Left ventricle myocardium inferior (tissue), 1 donor: ENCODE measurements around the gene MTHFS. TPM values are rescaled to one million over a fixed set of nuclear protein-coding genes. Genes with fewer than 3 reads are reported as not detected.

Experiments
- DNase-seq: peaks from one replicate; pipeline ENCODE4 v3.0.0-alpha.2; 2020
- H3K27ac ChIP-seq: fragments of 200-600 bp; replicated peaks from 2 replicates; pipeline ENCODE4 v1.8.0; 2021
- H3K27me3 ChIP-seq: fragments of 200-600 bp; 2 replicates; pipeline ENCODE4 v1.8.0; 2021; ENCODE audit warnings: low read depth
- H3K36me3 ChIP-seq: fragments of 200-600 bp; 2 replicates; pipeline ENCODE4 v1.8.0; 2021
- H3K4me1 ChIP-seq: fragments of 200-600 bp; 2 replicates; pipeline ENCODE4 v1.8.0; 2021
- H3K4me3 ChIP-seq: fragments of 200-600 bp; 2 replicates; pipeline ENCODE4 v1.8.0; 2021; ENCODE audit warnings: mild to moderate bottlenecking, moderate library complexity
- H3K9me3 ChIP-seq: fragments of 200-600 bp; replicated peaks from 2 replicates; pipeline ENCODE4 v1.8.0; 2021
- intact Hi-C: fragments of 100-400 bp; cut with micrococcal nuclease; formaldehyde crosslinking; loops from one replicate; pipeline ENCODE4 v1.11.0; 2022
- total RNA-seq: library from RNA; stranded (reverse); fragmentation: NEBNext Ultra II Directional; extraction: Animal tissue kit (Norgen Biotek cat#: 25700); gene quantifications from one replicate; pipeline ENCODE4 v1.2.1, GENCODE V29; 2021
- TF ChIP-seq, protein P1 (sequence below): fragments of 200-600 bp; IDR thresholded peaks from 2 replicates; pipeline ENCODE4 v1.8.0; 2021; ENCODE audit warnings: antibody characterized with exemption, mild to moderate bottlenecking, borderline replicate concordance
- donor health status: DM: no; HTN: yes; CAD: no; lungs with severe emphysema.

The MTHFS gene
- total RNA-seq, 1 donor from 2014 or later, result 21.4 TPM

DNA sequence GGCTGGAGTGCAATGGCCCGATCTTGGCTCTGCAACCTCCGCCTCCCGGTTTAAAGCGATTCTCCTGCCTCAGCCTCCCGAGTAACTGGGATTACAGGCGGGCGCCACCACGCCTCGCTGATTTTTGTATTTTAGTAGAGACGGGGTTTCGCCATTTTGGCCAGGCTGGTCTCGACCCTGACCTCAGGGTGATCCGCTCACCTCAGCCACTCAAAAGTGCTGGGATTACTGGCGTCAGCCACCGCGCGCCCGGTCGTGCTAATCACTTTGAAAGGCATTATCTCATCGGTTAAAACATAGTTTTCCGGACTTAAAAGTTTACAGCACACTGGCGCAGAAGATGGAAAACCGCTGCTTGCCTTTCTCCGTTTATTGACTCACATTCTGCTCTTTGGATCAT lies 27.6 kb upstream of the MTHFS start:
- H3K4me1 ChIP-seq, result peaks cover 24% of the 10 kb centered on the region
- peaks cover 23% of the 10 kb centered on the region for H3K36me3 ChIP-seq
- H3K4me3 ChIP-seq, result peak overlapping the region; percentile 97
- TF ChIP-seq, protein P1, sequence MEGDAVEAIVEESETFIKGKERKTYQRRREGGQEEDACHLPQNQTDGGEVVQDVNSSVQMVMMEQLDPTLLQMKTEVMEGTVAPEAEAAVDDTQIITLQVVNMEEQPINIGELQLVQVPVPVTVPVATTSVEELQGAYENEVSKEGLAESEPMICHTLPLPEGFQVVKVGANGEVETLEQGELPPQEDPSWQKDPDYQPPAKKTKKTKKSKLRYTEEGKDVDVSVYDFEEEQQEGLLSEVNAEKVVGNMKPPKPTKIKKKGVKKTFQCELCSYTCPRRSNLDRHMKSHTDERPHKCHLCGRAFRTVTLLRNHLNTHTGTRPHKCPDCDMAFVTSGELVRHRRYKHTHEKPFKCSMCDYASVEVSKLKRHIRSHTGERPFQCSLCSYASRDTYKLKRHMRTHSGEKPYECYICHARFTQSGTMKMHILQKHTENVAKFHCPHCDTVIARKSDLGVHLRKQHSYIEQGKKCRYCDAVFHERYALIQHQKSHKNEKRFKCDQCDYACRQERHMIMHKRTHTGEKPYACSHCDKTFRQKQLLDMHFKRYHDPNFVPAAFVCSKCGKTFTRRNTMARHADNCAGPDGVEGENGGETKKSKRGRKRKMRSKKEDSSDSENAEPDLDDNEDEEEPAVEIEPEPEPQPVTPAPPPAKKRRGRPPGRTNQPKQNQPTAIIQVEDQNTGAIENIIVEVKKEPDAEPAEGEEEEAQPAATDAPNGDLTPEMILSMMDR, result no peak
- no peaks in the 10 kb centered on the region for H3K27me3 ChIP-seq
- no peak for DNase-seq
- H3K9me3 ChIP-seq, result peaks cover 29% of the 10 kb centered on the region
- intact Hi-C loops, result no loop called here
- peak overlapping the region; percentile 96 for H3K27ac ChIP-seq

DNA sequence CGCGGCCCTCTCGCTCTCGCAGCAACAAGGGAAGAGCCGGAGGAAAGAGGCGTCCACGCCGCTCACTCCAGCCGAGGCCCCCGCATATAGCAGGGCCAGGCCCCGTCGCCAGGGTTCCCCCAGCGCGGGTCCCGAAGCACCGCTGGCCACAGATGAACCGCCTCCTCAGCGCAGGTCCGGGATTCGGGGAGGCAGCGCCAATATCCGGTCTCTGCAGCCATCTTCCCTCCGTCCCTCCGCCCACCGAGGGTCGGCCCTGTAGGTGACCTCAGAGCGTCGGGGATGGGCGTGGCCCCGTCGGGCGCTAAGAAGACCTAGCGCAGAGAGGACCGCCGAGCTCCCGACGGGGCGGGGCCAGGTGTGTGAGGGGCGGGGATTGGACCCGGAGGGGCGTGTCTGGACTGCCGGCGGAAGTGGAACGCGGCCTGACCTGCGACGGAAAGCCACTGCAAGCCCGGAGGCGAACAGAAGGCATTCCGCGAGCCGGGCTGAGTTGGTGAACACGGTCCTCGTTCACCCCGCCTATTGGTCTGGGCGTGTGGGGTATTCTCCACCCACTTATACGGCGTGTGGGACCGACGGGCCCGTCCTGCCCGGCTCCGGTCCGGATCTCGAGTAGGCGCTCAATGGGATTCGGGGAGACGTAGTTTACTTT lies 26.8 kb upstream of the MTHFS start:
- Histone ChIP-seq H3K9me3 (peaks cover 37% of the 10 kb centered on the region), H3K4me3 (peak overlapping the region; percentile 97), H3K27ac (peak overlapping the region; percentile 96), H3K36me3 (peaks cover 31% of the 10 kb centered on the region), H3K27me3 (no peaks in the 10 kb centered on the region), H3K4me1 (peaks cover 24% of the 10 kb centered on the region)
- peak; percentile 93 for DNase-seq
- intact Hi-C loops, result no loop called here
- TF ChIP-seq, protein P1, result no peak

DNA sequence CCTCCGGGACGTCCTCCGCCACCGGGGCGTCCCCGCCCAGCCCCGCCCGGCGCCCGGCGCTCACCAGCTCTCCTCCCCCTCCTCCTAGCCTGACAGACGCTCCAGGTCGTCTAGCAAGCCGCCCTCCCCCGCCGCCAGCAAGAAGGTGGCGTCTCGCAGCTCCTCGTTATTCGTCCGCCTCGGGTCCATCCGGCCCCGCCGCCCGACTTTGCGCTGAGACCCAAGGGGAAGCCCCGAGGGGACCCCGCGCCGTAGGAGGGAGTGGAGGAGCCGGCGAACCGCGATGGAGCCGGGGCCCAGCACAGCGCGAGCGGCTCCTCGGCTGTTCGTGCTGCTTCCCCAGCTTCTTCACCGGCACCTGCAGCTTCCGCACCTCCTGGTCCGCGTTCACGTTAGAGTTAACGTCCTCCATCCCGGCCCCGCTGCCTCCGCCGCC lies 26.3 kb upstream of the MTHFS start:
- H3K27me3 ChIP-seq, result no peaks in the 10 kb centered on the region
- peak; percentile 62 for DNase-seq
- H3K4me3 ChIP-seq, result peak overlapping the region; percentile 97
- intact Hi-C loops, result no loop called here
- H3K9me3 ChIP-seq, result peaks cover 42% of the 10 kb centered on the region
- peaks cover 36% of the 10 kb centered on the region for H3K36me3 ChIP-seq
- peaks cover 24% of the 10 kb centered on the region for H3K4me1 ChIP-seq
- peak overlapping the region; percentile 96 for H3K27ac ChIP-seq
- TF ChIP-seq, protein P1, result no peak

DNA sequence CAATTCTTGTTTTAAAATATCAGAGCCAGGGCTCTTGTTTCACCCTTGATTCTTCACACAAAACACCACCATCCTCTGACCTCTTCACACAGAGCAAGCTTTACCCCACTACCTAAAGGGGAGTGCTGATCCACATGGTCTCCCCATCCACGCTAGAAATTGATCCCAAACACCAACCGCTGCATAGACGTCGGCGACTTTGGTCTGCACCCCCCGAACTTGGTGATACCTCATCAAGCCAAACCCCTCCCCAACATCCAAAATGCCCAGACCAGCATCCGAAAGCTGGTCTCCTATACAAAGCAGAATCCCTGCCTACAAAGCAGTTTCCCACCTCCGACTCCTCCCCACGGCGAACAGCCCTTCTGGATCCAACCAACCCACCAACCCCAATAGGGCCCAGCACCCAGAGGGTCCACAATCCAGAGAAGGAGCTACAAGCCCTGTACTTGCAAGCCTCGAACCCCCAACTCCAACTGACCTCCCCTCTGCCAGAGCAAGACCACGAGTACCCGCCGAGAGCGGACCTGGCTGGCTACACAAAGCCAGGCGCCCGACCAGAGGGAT lies 25.8 kb upstream of the MTHFS start:
- TF ChIP-seq, protein P1, result no peak
- intact Hi-C loops, result no loop called here

DNA sequence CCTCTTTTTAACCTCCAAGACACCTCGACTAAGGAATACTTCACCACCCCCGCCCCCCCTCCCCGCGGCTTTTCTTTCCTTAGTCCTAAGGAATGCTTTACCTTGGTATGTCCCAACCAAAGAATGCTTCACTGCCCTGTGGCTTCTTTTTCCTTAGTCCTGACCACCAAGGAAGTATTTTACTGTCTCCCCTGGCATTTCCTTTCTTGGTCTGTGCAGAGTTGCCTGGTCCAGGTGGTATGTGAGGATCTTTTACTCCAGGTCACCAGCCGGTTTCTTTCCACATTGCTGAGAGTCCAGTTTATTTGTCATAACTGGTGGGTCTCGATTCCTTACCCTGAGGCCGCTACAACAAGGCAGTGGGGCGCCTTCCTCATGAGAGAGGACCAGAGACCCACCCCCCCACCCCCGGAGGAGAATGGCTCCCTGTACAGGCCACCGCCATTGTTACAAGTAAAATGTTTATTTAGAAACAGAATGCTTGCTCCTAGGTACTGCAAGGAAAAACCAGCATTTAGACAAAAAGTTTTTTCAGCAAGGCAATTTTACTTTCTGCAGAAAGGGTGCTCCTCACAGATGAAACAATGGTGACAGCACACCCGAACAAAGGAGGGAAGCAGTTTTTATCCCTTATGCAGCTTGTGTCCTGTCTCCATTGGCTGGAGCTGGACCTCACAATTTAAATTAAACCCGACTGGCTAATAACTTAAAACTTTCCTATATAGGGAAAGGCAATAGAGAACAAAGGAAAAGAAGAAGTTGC lies 23.1 kb upstream of the MTHFS start:
- Histone ChIP-seq H3K4me1 (peaks cover 24% of the 10 kb centered on the region), H3K9me3 (peaks cover 74% of the 10 kb centered on the region), H3K27ac (no peak overlapping the region), H3K27me3 (no peaks in the 10 kb centered on the region), H3K4me3 (no peak overlapping the region), H3K36me3 (peaks cover 38% of the 10 kb centered on the region)
- DNase-seq, result no peak
- TF ChIP-seq, protein P1, result no peak
- intact Hi-C loops, result no loop called here

More for the DNA sequence above, 25.8 kb upstream of the MTHFS start:
- DNase-seq, result no peak
- peak overlapping the region; percentile 96 for H3K27ac ChIP-seq
- no peaks in the 10 kb centered on the region for H3K27me3 ChIP-seq
- peaks cover 36% of the 10 kb centered on the region for H3K36me3 ChIP-seq
- H3K4me1 ChIP-seq, result peaks cover 24% of the 10 kb centered on the region
- H3K4me3 ChIP-seq, result peak overlapping the region; percentile 97
- peaks cover 47% of the 10 kb centered on the region for H3K9me3 ChIP-seq
